A204.1 (cell line): ENCODE measurements around the gene BABAM2.
"Not testable (repeated sequence)": the region's sequence is repeated elsewhere in the genome, so short reads cannot be mapped to it uniquely, and the experiment has no call there.

ENCODE experiments used
- FAIRE-seq: peaks from 2 replicates; lab custom pipeline; 2012; peaks lifted over from hg19 to GRCh38; lab: Jason Lieb, UNC

BABAM2 gene

DNA sequence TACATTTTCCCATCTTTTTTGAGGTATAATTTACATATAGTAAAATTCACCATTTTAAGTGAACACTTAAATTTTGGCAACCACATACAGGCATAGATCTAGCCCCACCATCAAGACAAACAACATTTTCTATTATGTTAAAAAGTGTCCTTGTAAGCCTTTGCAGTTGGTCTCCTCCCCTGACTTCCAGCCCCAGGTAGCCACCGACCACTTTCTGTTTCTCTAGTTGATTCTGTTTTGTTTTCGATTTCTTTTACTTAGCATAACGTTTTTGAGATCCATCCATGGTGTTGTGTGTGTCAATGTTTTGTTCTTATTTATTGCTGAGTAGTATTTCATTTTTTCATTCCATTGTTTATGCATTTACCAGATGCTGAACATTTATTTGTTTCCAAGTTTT, 366.7 kb downstream of the BABAM2 start:
- no peak for FAIRE-seq

DNA sequence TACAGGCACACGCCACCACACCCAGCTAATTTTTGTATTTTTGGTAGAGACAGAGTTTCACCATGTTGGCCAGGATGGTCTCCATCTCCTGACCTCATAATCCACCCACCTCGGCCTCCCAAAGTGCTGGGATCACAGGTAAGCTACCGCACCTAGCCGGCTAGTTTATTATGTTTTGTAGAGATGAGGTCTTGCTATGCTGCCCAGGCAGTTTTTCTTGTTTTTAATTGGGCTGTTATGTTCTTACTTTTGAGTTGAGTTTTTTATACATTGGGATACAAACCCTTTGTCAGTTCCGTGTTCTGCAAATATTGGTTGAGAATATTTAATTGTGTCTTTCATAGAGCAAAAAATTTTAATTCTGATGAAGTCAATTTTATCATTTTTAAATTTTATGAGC, 368.7 kb downstream of the BABAM2 start:
- FAIRE-seq = not testable (repeated sequence)

DNA sequence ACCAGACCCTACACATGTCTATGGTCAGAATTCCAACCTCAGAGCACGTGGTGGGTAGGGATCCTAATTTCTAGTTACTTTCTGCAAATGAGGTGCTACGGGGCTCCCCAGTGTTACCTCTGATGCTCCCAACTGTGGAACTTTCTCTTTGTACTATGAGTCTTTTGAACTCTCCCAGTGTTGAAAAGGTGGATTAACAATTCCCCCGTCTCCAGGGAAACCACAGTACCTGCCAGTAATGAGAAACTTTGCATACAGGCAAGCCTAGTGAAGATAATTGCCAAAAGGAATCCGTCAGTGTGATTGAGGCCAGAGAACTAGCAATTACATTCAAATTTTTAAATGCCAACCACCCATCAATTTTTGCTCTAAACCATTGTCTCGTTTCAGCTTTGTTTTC, 373.2 kb downstream of the BABAM2 start:
- FAIRE-seq = no peak

DNA sequence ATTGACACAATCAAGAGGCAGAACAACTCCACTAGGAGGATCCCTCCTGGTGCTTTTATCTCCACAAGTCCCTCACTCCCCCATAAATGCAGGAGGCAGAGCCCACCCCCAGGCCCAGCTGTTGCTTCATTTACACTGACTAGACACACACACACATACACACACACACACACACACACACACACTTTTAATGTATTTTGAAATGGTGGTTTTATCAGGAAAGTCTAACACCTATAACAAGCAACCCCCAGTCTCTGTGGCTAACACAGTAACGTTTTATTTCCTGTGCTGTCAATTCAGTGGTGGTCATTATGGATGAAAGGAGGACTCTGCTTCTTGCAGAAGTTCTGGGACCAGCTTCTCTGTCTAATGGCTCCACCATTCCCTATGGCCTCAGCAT, 376.8 kb downstream of the BABAM2 start:
- no peak for FAIRE-seq

DNA sequence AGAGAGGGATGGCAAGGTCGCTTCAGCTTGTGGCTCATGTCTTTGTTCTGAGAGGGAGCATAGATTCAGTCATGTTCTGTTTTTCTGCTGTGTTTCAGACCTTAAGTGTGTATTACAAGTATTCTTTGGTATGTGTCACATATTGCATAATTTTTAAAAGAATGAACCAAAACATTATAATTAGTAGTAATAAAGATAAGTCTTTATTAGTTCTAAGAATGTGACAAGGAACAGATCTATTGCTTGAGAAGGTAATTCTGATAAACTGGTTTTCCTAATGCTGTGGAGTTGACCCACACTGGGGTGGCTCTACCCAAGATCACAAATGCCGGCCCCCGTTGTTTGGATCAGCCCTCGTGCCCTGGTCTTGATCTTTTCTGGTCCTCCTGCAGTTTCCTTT, 377.9 kb downstream of the BABAM2 start:
- no peak for FAIRE-seq

DNA sequence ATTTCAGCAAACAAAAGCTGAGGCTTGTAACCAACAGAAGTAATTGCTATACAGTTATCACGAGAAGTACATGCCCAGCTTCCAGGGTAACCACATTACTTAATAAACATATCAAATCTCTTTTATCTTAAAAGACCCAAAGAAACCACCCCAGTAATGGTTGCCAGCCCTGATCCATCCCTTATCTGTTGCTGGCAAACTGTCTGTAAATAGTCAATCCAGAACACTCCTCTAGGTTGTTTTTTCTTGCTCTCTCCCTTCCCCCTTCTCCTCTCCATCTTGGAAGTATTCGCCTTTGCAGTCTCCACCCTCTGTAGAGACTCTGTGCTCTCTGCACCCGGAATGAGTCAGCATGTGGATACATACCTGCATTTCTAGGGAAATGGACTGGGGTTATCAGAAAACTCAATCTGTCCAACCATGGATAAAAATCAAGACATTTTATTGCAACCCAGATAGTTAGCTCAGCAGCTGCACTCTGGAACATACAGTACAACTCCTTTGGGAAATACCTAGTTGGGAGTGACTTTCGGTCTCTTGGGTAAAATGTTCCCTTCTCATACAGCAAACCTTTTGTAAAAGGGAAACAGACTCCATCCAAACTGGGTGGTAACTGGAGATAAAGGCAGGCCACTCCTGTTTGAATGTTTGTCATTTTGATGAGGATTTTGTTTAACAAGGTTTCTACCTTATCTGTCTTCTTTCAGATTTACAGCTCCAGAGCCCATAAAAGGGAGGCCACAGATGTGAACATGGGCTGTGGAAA, 378.7 kb downstream of the BABAM2 start:
- no peak for FAIRE-seq

DNA sequence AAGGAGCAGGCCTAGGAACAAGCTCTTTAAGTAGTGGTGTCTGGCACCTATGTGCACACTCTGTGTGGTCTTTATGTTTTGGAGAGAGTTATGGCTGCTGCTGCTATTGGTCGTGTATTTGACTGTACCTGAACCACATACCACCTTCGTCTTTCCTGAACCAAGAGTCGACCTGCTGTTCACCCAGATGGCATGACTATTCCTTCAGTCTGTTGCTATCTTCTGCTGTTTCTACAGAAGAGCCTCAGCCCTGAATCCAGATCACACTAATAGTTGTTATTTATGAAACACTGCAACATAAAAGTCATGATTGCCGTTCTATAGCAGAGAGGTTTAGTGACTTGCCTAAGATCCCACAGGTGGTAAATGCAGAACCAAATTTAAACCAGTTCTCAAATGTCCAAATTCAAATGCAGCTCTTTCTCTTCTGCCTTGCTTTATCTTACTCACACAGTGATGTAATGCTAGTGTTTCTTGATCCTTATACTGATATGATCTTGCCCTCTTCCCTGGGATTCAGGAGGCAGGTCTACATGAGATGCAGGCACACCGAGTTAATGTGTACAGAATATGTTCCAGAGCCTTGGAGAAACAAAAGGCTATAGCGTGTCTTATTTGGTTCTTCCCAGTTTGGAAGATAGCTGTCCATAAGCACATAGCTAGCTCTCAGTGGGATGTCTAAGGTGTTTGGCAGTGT, 380.1 kb downstream of the BABAM2 start:
- no peak for FAIRE-seq

DNA sequence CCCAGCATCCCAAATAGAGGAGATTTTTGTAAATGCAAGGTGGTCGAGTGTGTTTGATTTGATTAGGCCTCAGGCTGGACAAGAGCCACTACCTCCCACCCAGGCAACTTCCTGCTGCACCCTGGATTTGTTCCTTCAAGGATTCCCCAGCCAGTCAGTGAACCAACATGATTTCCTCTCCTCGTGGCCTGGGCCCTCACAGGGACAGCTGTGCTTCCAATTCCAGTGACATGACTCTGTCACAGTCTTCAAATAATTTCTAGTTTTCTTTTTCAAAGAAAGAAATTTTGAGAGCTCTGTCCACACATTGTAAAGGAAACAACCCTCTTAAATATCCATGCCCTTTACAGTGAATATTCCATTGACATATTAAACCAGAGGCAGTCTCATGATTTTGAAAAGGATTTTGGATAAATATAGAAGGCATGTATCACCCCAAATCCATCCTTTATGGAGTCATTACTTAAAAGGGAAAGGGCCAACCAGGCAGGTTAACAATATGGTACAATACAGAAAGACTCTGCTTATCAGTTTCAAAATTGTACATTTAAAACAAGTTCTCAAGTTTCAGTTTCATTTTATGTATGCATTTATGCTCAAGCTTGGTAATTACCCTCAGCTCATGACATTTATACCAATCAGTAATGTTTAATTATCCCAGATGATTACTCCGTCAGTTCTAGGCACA, 380.8 kb downstream of the BABAM2 start:
- FAIRE-seq = no peak

DNA sequence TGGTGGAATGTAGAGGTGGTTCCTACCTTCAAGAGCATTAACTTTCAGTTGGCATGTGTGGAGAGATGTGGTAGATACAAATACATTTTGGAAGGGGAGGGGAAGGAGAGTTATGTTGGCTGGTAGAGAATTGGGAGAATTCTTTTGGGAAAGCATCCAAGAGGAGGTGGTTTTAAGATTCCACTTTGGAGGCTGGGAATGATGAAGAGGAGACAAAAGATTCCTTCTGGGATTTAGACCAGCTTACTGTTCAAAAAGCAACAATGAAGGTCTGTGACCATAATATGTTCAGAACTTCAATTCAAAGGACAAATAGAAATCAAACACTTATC, 381.4 kb downstream of the BABAM2 start:
- FAIRE-seq = no peak

DNA sequence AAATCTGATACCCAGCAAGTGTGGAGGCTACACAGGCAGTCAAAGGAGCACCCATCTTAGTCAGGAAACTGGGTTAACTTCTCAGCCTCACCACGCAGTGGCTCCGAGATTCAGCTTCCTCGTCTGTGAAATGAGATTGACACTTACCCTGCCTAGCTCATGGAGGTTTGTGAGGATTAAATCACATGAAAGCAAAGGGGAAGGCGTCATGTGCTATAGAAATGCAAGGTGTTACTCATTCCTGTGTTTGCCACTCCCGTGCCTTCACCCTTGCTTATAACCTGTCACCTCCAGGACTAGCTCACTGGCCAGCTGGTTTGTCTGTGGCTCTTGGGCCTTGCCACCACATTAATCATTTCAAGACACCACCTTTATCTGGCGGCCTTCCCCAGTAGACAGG, 383.2 kb downstream of the BABAM2 start:
- no peak for FAIRE-seq

DNA sequence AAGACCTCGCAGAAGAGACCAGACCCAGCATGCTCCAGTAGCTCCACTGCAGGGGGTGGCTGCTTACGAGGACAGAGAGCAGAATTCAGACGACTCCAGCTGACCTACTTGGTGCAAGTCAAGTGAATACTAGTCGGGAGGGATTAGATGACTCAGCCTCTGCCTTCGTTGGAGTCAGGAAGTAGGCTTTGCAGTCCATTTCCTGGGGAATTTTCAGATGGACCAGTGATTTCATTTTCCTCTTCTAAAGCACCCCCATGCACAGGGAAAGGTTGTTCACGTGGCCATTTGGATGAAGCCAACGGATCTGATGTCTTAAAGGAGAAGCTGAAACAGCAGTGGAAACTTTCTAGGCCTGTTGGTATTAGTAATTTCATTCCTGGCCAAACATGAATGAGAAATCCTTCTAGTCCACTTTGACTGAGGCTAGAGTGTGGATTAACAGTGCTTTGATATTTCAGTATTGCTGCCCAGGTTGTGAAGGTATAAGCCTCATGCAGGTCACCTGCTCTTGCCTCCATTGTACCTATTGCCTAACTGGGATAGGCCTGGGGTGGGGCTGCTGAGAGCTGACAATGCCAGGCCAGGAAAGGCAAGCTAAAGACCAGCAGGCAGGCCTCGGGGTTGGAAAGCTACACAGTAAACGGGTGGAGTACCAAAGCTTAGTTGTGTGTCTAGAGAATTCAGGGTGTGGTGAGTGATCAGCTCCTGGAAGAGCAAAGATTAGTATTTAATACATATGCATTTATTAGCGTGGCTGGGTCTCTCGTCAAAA, 384.6 kb downstream of the BABAM2 start:
- FAIRE-seq = no peak

DNA sequence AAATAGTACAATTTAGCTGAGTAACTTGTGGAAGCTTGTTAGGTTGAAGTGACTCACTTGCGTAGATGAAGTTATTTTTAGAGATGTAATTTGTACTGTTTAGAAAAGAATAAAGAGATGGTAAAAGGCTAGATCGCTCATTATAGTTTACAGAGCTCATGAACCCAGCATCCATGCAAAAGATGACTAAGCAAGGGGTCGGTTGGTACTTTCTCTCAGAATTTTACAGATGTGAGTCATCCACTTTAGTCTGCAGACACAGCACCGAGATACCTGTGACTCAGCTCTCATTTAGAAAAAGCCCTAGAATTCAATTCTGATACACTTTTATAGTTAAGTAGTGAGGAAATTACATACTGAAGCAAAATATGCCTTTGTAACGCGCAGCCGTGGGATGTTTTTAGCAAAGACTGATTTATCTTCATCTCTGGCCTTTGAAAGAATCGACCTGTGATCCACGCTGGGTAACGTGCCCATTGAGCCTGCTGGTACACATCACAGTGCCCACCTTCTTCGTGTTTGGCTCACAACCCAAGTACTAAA, 385.6 kb downstream of the BABAM2 start:
- no peak for FAIRE-seq

DNA sequence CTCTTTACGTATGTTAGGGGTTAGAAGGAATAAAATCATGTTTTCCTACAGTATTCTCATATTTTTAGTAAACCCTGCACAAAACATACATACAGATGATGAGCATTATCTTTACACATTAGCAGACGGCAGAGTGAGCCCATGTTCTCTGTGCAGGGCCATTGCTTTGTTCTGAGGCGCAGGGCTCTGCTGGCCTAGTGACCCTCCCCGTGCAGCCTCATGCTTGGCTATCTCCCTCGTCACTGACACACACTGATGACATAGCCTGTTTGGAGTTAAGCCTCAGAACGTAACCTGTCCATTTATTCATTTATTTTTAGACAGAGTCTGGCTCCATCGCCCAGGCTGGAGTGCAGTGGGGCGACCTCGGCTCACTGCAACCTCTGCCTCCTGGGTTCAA, 386.3 kb downstream of the BABAM2 start:
- no peak for FAIRE-seq

DNA sequence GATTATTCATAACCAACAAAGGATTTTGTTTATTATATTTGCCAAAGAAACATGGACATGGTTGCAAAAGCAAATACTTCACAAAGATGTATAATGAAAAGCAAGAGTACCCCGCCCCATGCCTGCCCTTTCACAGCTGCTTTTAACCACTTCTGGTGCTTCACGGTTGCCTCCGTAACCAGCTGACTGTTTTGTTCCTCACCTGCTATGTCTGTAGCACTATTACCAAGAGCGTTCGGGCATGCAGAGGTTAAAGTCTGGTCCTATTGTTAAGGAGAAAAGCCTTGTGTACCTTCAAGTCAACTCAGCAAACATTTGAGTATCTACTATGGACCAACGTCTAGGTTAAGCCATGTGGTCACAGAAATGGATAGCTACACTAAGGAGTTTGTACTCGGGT, 386.9 kb downstream of the BABAM2 start:
- FAIRE-seq = no peak

DNA sequence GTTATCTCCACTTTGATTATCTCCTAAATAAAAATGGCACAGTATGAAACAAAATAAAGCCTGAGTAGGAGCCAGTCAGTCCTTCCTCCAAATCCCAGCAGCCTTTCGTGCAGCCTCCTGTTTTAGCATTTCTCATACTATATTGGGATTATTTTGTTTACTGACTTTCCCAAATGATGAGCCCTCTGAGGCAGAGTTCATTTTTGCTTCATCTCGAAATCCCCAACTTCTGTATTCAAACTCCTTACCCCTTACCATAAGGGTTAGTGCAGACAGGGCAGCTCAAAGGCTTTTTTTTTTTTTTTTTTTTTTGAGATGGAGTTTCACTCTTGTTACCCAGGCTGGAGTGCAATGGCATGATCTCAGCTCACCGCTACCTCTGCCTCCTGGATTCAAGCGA, 388.8 kb downstream of the BABAM2 start:
- FAIRE-seq = no peak

DNA sequence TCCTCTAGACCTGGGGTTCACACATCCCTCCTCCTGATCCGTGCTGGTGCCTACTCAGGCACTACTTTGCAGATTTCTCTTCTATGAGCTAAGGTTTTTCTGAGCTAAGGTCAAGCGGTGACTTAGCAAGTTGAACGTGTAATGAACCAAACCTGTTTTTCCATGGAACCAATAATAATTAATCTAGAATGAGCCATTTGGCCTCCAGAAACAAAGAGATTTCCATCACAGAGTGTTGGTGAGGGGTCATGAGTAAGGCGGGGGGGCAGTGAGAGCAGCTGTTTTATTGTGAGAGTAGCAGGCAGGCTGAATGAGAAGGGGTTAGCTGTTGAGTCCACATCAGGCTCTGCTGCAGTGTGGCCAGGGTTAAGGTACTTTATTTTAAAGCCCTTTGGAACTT, 390.1 kb downstream of the BABAM2 start:
- FAIRE-seq = no peak

DNA sequence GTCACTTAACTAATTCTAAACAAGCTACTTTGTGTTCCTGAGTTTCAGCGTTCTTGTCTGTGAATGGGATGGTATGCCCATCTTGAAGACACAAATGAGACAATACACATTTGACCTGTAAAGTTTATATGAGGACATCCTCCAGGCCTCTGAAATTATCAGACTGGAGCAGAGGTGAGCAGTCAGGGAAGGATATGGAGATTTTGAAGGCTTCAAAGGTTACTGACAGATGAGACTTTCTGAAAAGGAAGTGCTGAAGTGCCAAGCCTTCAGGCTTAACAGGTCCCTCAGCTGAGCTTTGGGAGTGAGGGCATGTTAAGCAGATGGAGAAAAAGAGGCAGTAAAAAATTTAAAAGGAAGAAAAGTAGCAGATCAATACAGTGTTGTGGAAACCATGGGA, 391.2 kb downstream of the BABAM2 start:
- no peak for FAIRE-seq

DNA sequence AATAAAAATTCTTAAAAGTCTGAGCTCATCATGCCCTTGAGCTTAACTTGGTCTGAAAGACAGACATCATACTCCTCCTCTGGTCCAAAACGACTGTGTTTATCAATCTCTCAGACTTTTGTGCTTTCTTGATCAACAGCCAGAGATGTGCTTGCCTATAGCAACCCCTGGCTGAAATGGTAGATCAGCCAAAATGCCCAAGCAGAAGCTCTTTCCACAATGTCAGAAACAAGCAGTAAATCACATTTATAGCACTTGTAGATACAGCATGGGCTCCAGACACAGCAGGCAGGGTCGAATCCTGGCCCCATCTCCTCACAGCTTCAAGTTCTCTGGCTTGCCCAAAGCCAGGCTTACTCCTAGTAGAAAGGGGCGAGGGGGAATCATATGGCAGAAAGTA, 391.7 kb downstream of the BABAM2 start:
- no peak for FAIRE-seq

DNA sequence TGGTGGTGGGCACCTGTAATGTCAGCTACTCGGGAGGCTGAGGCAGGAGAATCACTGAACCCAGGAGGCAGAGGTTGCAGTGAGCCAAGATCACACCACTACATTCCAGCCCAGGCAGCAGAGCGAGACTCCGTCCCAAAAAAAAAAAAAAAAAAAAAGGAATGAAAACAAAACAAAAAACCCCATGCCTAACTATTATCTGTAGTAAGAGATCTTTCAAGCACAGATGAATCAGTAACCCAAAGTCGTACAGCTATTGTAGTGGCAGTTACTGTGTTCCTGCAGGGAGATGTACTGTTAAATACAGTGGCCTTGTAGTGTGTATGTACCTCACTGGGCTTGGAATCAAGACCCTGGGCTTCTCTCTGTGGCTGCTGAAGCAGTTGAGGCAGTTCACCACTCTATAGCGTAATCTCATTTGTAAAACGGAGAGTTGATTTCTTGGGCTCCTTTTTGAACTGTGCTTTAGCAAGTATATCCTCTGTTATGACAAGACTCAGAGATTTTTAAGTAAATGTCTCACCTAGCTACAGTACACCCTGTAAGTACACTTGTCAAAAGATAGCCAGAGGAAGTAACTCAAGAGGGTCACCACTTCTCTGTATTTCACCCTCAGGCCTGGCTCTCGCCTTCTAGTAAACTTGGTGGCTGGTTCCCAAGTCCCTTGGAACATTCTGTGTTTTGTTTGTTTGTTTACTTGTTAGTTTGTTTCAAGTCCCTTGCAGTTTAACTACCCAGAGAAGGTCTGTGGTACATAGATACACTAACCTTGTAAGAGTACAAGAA, 392.5 kb downstream of the BABAM2 start:
- FAIRE-seq = no peak

DNA sequence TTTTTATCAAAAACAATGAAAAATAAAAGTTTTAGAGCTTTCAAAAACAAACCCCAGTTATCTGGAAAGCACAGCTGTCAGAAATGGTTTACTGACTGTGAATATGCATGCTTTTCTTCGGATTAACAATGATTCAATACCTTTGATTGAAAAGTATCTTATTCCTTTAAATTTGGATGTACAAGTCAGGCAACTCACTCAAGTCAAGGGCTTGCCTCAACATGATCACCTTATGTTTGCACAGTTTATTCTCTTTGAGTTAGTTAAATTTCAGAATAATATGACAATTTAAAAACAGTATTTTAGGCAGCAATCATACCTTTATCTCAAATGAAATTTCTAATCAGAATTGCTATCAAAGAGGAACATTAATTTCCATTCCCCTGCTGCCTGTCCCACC, 393.3 kb downstream of the BABAM2 start:
- FAIRE-seq = no peak

DNA sequence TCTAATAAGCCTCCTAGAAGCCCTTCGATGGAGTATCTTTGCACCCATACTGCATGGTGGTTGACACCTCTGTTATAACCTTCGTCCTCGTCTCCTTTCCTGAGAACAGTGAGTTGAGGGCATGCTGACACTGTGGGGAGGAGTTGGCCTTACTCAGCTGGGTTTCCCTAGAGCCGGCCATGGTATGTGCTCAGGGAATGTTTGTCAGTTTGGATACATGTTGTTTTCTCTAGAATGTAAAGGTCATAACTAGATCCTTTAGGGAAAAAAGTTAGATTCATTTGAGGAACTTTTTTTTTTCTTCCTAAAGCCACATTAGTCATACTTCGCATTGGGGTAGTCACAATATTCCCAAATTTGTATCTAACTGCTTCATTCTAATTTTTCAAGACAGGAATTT, 396.1 kb downstream of the BABAM2 start:
- FAIRE-seq = no peak
